Smooth muscle cell (in vitro differentiated cells): ENCODE measurements around the gene NXN. TPM values are rescaled to one million over a fixed set of nuclear protein-coding genes. Genes with fewer than 3 reads are reported as not detected.
A peak's percentile ranks its signal among the peaks of the same experiment; 100 is the strongest.

Experiments used
- DNase-seq: peaks from one replicate; lab custom pipeline; 2025; ENCODE audit not compliant: unreplicated experiment; lab: John Stamatoyannopoulos, UW
- H2AFZ ChIP-seq: fragments of 200-600 bp; sonication (generic); 2 replicates; pipeline ENCODE4 v1.6.0; 2016; ENCODE audit warnings: antibody characterized with exemption, low read depth, mild to moderate bottlenecking
- H3F3A ChIP-seq: fragments of 200-600 bp; sonication (generic); 2 replicates; pipeline ENCODE4 v1.6.0; 2017; ENCODE audit warnings: antibody characterized with exemption, low read depth
- H3K27ac ChIP-seq: fragments of 200-600 bp; sonication (generic); 2 replicates; pipeline ENCODE4 v1.5.1; 2016; ENCODE audit warnings: low read depth, mild to moderate bottlenecking
- H3K27me3 ChIP-seq: fragments of 200-600 bp; sonication (generic); 2 replicates; pipeline ENCODE4 v1.6.1; 2016; ENCODE audit warnings: low read depth, mild to moderate bottlenecking
- H3K36me3 ChIP-seq: fragments of 200-600 bp; sonication (generic); 2 replicates; pipeline ENCODE4 v1.5.1; 2016; ENCODE audit warnings: low read depth
- H3K4me1 ChIP-seq: fragments of 200-600 bp; sonication (generic); 2 replicates; pipeline ENCODE4 v1.5.1; 2016; ENCODE audit warnings: low read depth
- H3K4me2 ChIP-seq: fragments of 200-600 bp; sonication (generic); 2 replicates; pipeline ENCODE4 v1.6.0; 2016; ENCODE audit warnings: mild to moderate bottlenecking
- H3K4me3 ChIP-seq: fragments of 200-600 bp; sonication (generic); 2 replicates; pipeline ENCODE4 v1.5.1; 2016; ENCODE audit warnings: mild to moderate bottlenecking
- H3K79me2 ChIP-seq: fragments of 200-600 bp; sonication (generic); 2 replicates; pipeline ENCODE4 v1.6.0; 2016; ENCODE audit warnings: low read depth, mild to moderate bottlenecking
- H3K9ac ChIP-seq: fragments of 200-600 bp; sonication (generic); 2 replicates; pipeline ENCODE4 v1.6.0; 2016; ENCODE audit warnings: low read depth
- H3K9me3 ChIP-seq: fragments of 200-600 bp; sonication (generic); replicated peaks from 2 replicates; pipeline ENCODE4 v1.5.1; 2016; ENCODE audit warnings: low read depth
- H4K20me1 ChIP-seq: fragments of 200-600 bp; sonication (generic); 2 replicates; pipeline ENCODE4 v1.6.0; 2016; ENCODE audit warnings: low read depth
- CTCF ChIP-seq: fragments of 200-600 bp; sonication (generic); IDR thresholded peaks from 2 replicates; pipeline ENCODE4 v1.5.1; 2017; ENCODE audit warnings: borderline replicate concordance, mild to moderate bottlenecking, antibody characterized with exemption; ENCODE audit not compliant: insufficient read depth, poor library complexity, severe bottlenecking
- WGBS: methylation state at CpG from one replicate; pipeline ENCODE4 v1.1.7; 2016; ENCODE audit warnings: low lambda C conversion rate; 5-methylcytosine and 5-hydroxymethylcytosine counted together
- polyA plus RNA-seq: library from polyadenylated mRNA; unstranded; fragments of >200 nt; fragmentation: Nextera tagmentation; extraction: Ambion mirVana; gene quantifications from 2 replicates; pipeline ENCODE4 v1.2.1, GENCODE V29; 2016
- total RNA-seq: library from RNA; depleted of rRNA; stranded (reverse); fragments of >200 nt; gene quantifications from 2 replicates; pipeline ENCODE4 v1.2.3, GENCODE V29; 2014

Gene NXN
- total and polyA plus RNA-seq, 2 experiments from 2014 or later: 58.3 to 78.6 TPM

- H3F3A ChIP-seq: no peaks in the 10 kb centered on the region
- H3K27ac ChIP-seq: peak within 1 kb of the TSS; percentile 77
Observed at GRCh38 chr17:781805-782731, 197.5 kb downstream of the NXN start, which contains the start of the genes GLOD4 and MRM3. GLOD4 (minus strand) TSS chr17:782280; CDS start chr17:782255, 25 bp downstream. MRM3 (plus strand) TSS chr17:782353; CDS start chr17:782379, 26 bp downstream.

GRCh38 chr17:778096-778495 lies 201.5 kb downstream of the NXN start:
- Histone ChIP-seq H3K79me2 (peaks cover 37% of the 10 kb centered on the region), H3K4me1 (peaks cover 21% of the 10 kb centered on the region), H3K4me3 (no peak overlapping the region), H3K27ac (no peak overlapping the region), H3F3A (peaks cover 8% of the 10 kb centered on the region), H3K4me2 (no peak overlapping the region), H3K9me3 (no peaks in the 10 kb centered on the region), H3K27me3 (no peaks in the 10 kb centered on the region), H3K9ac (no peak overlapping the region), H4K20me1 (peaks cover 5% of the 10 kb centered on the region), H3K36me3 (peaks cover 13% of the 10 kb centered on the region), H2AFZ (no peak overlapping the region)
- no peak for TF ChIP-seq CTCF
- 94% methylated on average over 11 of the region's 11 CpGs for WGBS
- DNase-seq: no peak

More at GRCh38 chr17:781805-782731, 197.5 kb downstream of the NXN start, which contains the start of the genes GLOD4 and MRM3:
- WGBS: under 1% methylated on average over 86 of the region's 87 CpGs
- H3K4me2 ChIP-seq: peak within 1 kb of the TSS; percentile 91
- H3K9me3 ChIP-seq: no peaks in the 10 kb centered on the region
- H3K79me2 ChIP-seq: peaks cover 54% of the 10 kb centered on the region
- H4K20me1 ChIP-seq: peaks cover 5% of the 10 kb centered on the region
- no peak for TF ChIP-seq CTCF
- peak within 1 kb of the TSS; percentile 91 for H3K9ac ChIP-seq
- peak within 1 kb of the TSS; percentile 91 for H3K4me3 ChIP-seq
- no peaks in the 10 kb centered on the region for H3K27me3 ChIP-seq
- H3K36me3 ChIP-seq: no peaks in the 10 kb centered on the region
- peak within 1 kb of the TSS; percentile 70 for H2AFZ ChIP-seq
- DNase-seq: peak; percentile 83
- H3K4me1 ChIP-seq: peaks cover 18% of the 10 kb centered on the region

GRCh38 chr17:774313-774584 lies 205.3 kb downstream of the NXN start:
- TF ChIP-seq CTCF: no peak
- H3K79me2 ChIP-seq: peaks cover 5% of the 10 kb centered on the region
- 88% methylated on average over 5 of the region's 5 CpGs for WGBS
- peaks cover 15% of the 10 kb centered on the region for H3K4me1 ChIP-seq
- H4K20me1 ChIP-seq: peaks cover 5% of the 10 kb centered on the region
- H3F3A ChIP-seq: peaks cover 8% of the 10 kb centered on the region
- H3K4me2 ChIP-seq: peak overlapping the region; percentile 12
- H3K27ac ChIP-seq: peak overlapping the region; percentile 64
- DNase-seq: no peak
- H3K9ac ChIP-seq: no peak overlapping the region
- peaks cover 35% of the 10 kb centered on the region for H3K36me3 ChIP-seq
- H3K27me3 ChIP-seq: no peaks in the 10 kb centered on the region
- no peaks in the 10 kb centered on the region for H3K9me3 ChIP-seq
- H2AFZ ChIP-seq: no peak overlapping the region
- H3K4me3 ChIP-seq: no peak overlapping the region
